Endothelial cell of umbilical vein (primary cell): ENCODE data around the gene ATL1. TPM values are rescaled to one million over a fixed set of nuclear protein-coding genes. Genes with fewer than 3 reads are reported as not detected.

Source experiments
- BruUV-seq: library from RNA; stranded (reverse); fragments of 400-500 nt; replicated peaks from 2 replicates; lab custom pipeline; 2021; lab: Mats Ljungman, UMichigan
- CTCF ChIA-PET: fragments of 300-600, 350-600 bp; sonication (Branson Sonifier 250); formaldehyde crosslinking; loops from one replicate; lab custom pipeline; 2021; ENCODE audit warnings: antibody characterized with exemption, inconsistent platforms; lab: Charles Lee
- POLR2A ChIA-PET: fragments of 300-600, 350-600 bp; sonication (Branson Sonifier 250); formaldehyde crosslinking; loops from one replicate; lab custom pipeline; 2021; ENCODE audit warnings: antibody characterized with exemption, inconsistent platforms; lab: Charles Lee
- DNase-seq: peaks from one replicate; pipeline ENCODE4 v3.0.0-alpha.2; 2011; ENCODE audit warnings: low read depth, low spot score
- FAIRE-seq: peaks from 2 replicates; lab custom pipeline; 2011; peaks lifted over from hg19 to GRCh38; lab: Jason Lieb, UNC
- H2AFZ ChIP-seq: 2 replicates; pipeline ENCODE4 v1.6.0; 2012; ENCODE audit warnings: low read depth, low read length, control low read depth, inconsistent platforms
- H3K27ac ChIP-seq: 2 replicates; pipeline ENCODE4 v1.5.1; 2011; ENCODE audit warnings: low read depth, mild to moderate bottlenecking, control low read depth, low read length, moderate library complexity; ENCODE audit not compliant: insufficient read depth
- H3K27me3 ChIP-seq, 2 experiments: 2 replicates each; pipeline versions ENCODE4 v1.6.0 to v1.6.1; 2011; ENCODE audit warnings: low read length in 2 of 2, mixed read lengths in 1 of 2; ENCODE audit not compliant: control insufficient read depth in 2 of 2, insufficient read depth in 2 of 2
- H3K36me3 ChIP-seq, 2 experiments: 2 replicates in 1 of 2; 3 replicates in 1 of 2; pipeline ENCODE4 v1.5.1; 2011; ENCODE audit warnings: low read length in 2 of 2, mild to moderate bottlenecking in 1 of 2, moderate library complexity in 1 of 2; ENCODE audit not compliant: control insufficient read depth in 2 of 2, insufficient read depth in 2 of 2; ENCODE audit errors: extremely low read depth in 1 of 2
- H3K4me1 ChIP-seq: 3 replicates; pipeline ENCODE4 v1.5.1; 2011; ENCODE audit warnings: mild to moderate bottlenecking, low read length; ENCODE audit not compliant: control insufficient read depth, insufficient read depth; ENCODE audit errors: extremely low read depth
- H3K4me2 ChIP-seq: 2 replicates; pipeline ENCODE4 v1.6.1; 2011; ENCODE audit warnings: low read length, control low read depth, mixed read lengths; ENCODE audit not compliant: insufficient read depth
- H3K4me3 ChIP-seq, 3 experiments: fragments of 200-600 bp in 1 of 3; sonication (generic), shearing (Covaris generic) in 1 of 3; replicated peaks in 1 of 3; 2 replicates each; pipeline ENCODE4 v1.5.1; 2011 to 2016; ENCODE audit warnings: control low read depth in 3 of 3, low read length in 3 of 3, mild to moderate bottlenecking in 2 of 3, inconsistent platforms in 1 of 3, low read depth in 1 of 3, moderate library complexity in 1 of 3; ENCODE audit not compliant: insufficient read depth in 1 of 3
- H3K79me2 ChIP-seq: 2 replicates; pipeline ENCODE4 v1.6.0; 2012; ENCODE audit warnings: low read length, inconsistent platforms; ENCODE audit not compliant: control insufficient read depth, insufficient read depth
- H3K9ac ChIP-seq: replicated peaks from 2 replicates; pipeline ENCODE3; 2011; ENCODE audit warnings: low read length, control low read depth; ENCODE audit not compliant: insufficient read depth; ENCODE audit errors: extremely low read depth
- H3K9me1 ChIP-seq: replicated peaks from 3 replicates; pipeline ENCODE4 v1.6.0; 2011; ENCODE audit warnings: mild to moderate bottlenecking, low read length; ENCODE audit not compliant: control insufficient read depth, insufficient read depth; ENCODE audit errors: extremely low read depth
- H3K9me3 ChIP-seq: replicated peaks from 2 replicates; pipeline ENCODE4 v1.5.1; 2012; ENCODE audit warnings: low read length, inconsistent platforms; ENCODE audit not compliant: control insufficient read depth, insufficient read depth
- H4K20me1 ChIP-seq: replicated peaks from 2 replicates; pipeline ENCODE3; 2011; ENCODE audit warnings: mild to moderate bottlenecking, low read length; ENCODE audit not compliant: control insufficient read depth, insufficient read depth; ENCODE audit errors: extremely low read depth
- EZH2 ChIP-seq: IDR thresholded peaks from 2 replicates; pipeline ENCODE4 v1.6.1; 2012; ENCODE audit warnings: borderline replicate concordance, low read depth, mild to moderate bottlenecking, moderate library complexity, low read length, inconsistent platforms; ENCODE audit not compliant: severe bottlenecking
- FOS ChIP-seq: IDR thresholded peaks from 2 replicates; pipeline ENCODE4 v1.6.1; 2011; ENCODE audit warnings: mild to moderate bottlenecking, low read length, moderate library complexity, borderline replicate concordance; ENCODE audit not compliant: insufficient read depth
- GATA2 ChIP-seq: IDR thresholded peaks from 2 replicates; pipeline ENCODE4 v1.7.0; 2011; ENCODE audit warnings: low read depth, mild to moderate bottlenecking, moderate library complexity, mixed read lengths, low read length; ENCODE audit not compliant: insufficient read length, insufficient read depth
- JUN ChIP-seq: IDR thresholded peaks from 2 replicates; pipeline ENCODE4 v1.6.1; 2011; ENCODE audit warnings: borderline replicate concordance, low read depth; ENCODE audit not compliant: insufficient read length, insufficient read depth
- MYC ChIP-seq: IDR thresholded peaks from one replicate; pipeline ENCODE4 v1.6.1; 2011; ENCODE audit warnings: mild to moderate bottlenecking, low read depth, low read length
- POLR2A ChIP-seq: IDR thresholded peaks from 2 replicates; pipeline ENCODE4 v1.6.1; 2012; ENCODE audit warnings: low read depth, mild to moderate bottlenecking, control low read depth, low read length
- POLR2AphosphoS5 ChIP-seq: IDR thresholded peaks from 2 replicates; pipeline ENCODE4 v1.6.1; 2012; ENCODE audit warnings: low read depth, mild to moderate bottlenecking, control low read depth, low read length, moderate library complexity; ENCODE audit not compliant: insufficient read depth
- dilution Hi-C: fragments of 300-500 bp; cut with MboI; formaldehyde crosslinking; loops from one replicate; pipeline ENCODE4 v1.15.0; 2019; ENCODE audit warnings: low sequenced_read_pairs; ENCODE audit not compliant: extremely low pct_ligation_motif_present
- intact Hi-C: fragments of 100-400 bp; cut with micrococcal nuclease; formaldehyde crosslinking; loops from one replicate; pipeline ENCODE4 v1.10.0; 2022
- polyA plus RNA-seq, 4 experiments: library from polyadenylated mRNA; depleted of rRNA in 3 of 4; stranded (reverse) in 3 of 4; unstranded in 1 of 4; fragments of >200 nt; gene quantifications; 2 replicates each; pipeline versions ENCODE4 v1.2.1 to v1.2.3, GENCODE V29; 2011 to 2012; ENCODE audit warnings: missing spikeins in 1 of 4
- total RNA-seq: library from RNA; stranded (reverse); gene quantifications from 2 replicates; pipeline ENCODE4 v1.2.3, GENCODE V29; 2021
- TF ChIP-seq, protein P1 (sequence below): IDR thresholded peaks from 2 replicates; pipeline ENCODE4 v1.6.1; 2011; ENCODE audit not compliant: insufficient read depth, insufficient read length
- TF ChIP-seq, protein P2 (sequence below), 2 donors: IDR thresholded peaks; 1 replicate in 1 of 2; 2 replicates in 1 of 2; pipeline ENCODE4 v1.5.1; 2011; ENCODE audit warnings: low read length in 2 of 2, mild to moderate bottlenecking in 2 of 2, moderate library complexity in 2 of 2, control low read depth in 1 of 2, inconsistent platforms in 1 of 2, low read depth in 1 of 2; ENCODE audit not compliant: insufficient read depth in 1 of 2; ENCODE audit errors: extremely low read depth in 1 of 2

Gene ATL1
- total and polyA plus RNA-seq, 2 donors (not counting 3 experiments of a cell fraction or from before 2014, with no cell fraction given) = 1.1 to 5.1 TPM

DNA sequence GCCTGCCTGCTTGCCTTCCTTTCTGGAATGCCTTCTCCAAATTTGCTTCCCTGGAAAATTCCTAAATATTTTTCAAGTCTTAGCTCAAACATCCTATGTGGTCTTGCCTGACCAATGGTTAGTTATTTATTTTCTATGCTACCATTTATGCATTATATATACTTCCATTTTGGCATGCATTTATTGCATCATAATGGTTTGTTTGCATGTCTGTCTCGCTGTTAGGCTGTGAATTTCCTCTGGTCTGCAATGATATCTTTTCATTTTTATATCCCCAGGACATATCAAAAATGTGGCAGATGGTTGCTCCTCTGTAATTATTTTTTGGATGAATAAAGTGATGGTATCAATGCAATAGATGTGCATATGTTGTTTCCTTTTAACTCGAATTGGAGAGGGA lies 30.5 kb downstream of the ATL1 start:
- no peaks in the 10 kb centered on the region for H3K36me3 ChIP-seq
- intact Hi-C loops (no loop called here), dilution Hi-C loops (no loop called here)
- H3K9me3 ChIP-seq = no peaks in the 10 kb centered on the region
- H4K20me1 ChIP-seq = no peaks in the 10 kb centered on the region
- peak overlapping the region; percentile 42 for H2AFZ ChIP-seq
- no peaks in the 10 kb centered on the region for H3K27me3 ChIP-seq
- peak overlapping the region; percentile 24 for H3K4me2 ChIP-seq
- H3K9me1 ChIP-seq = peaks cover 2% of the 10 kb centered on the region
- no peak overlapping the region for H3K9ac ChIP-seq
- H3K4me1 ChIP-seq = peaks cover 7% of the 10 kb centered on the region
- CTCF ChIA-PET = interaction anchor here (1.2 kb wide), 1 partner anchor 10 kb away, joined by 5 read pairs; no protein-coding TSS in a partner anchor
- no peak overlapping the region for H3K4me3 ChIP-seq
- H3K79me2 ChIP-seq = no peaks in the 10 kb centered on the region
- BruUV-seq = no TSS peak
- POLR2A ChIA-PET = no interaction called here
- TF ChIP-seq MYC (no peak), POLR2AphosphoS5 (no peak), JUN (no peak), POLR2A (no peak), EZH2 (no peak)
- TF ChIP-seq, protein P1, sequence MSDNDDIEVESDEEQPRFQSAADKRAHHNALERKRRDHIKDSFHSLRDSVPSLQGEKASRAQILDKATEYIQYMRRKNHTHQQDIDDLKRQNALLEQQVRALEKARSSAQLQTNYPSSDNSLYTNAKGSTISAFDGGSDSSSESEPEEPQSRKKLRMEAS = no peak
- DNase-seq (no peak), FAIRE-seq (no peak)
- H3K27ac ChIP-seq = no peak overlapping the region

DNA sequence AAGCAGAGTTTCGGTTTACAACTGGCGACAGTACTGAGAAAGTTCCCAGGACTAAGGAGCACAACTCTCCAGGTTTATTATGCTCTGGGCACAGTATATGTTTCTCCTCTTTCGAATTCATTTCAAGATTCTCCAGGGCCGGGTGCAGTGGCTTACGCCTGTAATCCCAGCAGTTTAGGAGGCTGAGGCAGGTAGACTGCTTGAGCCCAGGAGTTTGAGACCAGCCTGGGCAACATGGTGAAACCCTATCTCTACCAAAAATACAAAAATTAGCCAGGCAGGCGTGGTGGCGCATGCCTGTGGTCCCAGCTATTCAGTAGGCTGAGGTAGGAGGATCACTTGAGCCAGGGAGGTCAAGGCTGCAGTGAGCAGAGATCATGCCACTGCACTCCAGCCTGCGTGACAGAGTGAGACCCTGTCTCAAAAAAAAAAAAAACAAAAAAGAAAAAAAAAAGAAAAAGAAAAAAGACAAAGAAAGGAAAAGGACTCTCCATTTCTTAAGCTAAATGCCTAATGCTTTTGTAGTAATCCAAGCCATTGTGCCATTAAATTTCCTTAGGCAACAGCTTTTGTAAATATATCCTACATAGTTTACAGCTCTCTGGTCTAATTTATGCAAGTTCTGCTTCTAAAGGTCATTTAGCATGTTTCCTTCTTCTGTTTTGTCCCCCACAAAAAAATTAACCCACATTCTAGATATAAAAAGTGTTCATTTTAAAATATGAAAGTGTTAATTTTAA lies 34.8 kb downstream of the ATL1 start:
- no peak for DNase-seq
- CTCF ChIA-PET = interaction anchor here (1.3 to 1.9 kb wide), 2 partner anchors 10 to 183 kb away, joined by 3 to 7 read pairs; no protein-coding TSS in a partner anchor
- Histone ChIP-seq H2AFZ (no peak overlapping the region), H3K9me1 (peaks cover 2% of the 10 kb centered on the region), H3K27me3 (no peaks in the 10 kb centered on the region), H3K4me3 (no peak overlapping the region), H3K9ac (no peak overlapping the region), H3K79me2 (no peaks in the 10 kb centered on the region), H3K9me3 (no peaks in the 10 kb centered on the region), H3K4me1 (peaks cover 7% of the 10 kb centered on the region), H3K27ac (no peak overlapping the region), H4K20me1 (no peaks in the 10 kb centered on the region), H3K4me2 (no peak overlapping the region), H3K36me3 (no peaks in the 10 kb centered on the region)
- dilution Hi-C loops = no loop called here
- FAIRE-seq = no peak
- POLR2A ChIA-PET = no interaction called here
- intact Hi-C loops = no loop called here
- no TSS peak for BruUV-seq
- TF ChIP-seq GATA2 (no peak), POLR2A (no peak), MYC (no peak), JUN (no peak), EZH2 (no peak), POLR2AphosphoS5 (no peak), FOS (no peak)
- TF ChIP-seq, protein P1 = no peak
- TF ChIP-seq, protein P2, sequence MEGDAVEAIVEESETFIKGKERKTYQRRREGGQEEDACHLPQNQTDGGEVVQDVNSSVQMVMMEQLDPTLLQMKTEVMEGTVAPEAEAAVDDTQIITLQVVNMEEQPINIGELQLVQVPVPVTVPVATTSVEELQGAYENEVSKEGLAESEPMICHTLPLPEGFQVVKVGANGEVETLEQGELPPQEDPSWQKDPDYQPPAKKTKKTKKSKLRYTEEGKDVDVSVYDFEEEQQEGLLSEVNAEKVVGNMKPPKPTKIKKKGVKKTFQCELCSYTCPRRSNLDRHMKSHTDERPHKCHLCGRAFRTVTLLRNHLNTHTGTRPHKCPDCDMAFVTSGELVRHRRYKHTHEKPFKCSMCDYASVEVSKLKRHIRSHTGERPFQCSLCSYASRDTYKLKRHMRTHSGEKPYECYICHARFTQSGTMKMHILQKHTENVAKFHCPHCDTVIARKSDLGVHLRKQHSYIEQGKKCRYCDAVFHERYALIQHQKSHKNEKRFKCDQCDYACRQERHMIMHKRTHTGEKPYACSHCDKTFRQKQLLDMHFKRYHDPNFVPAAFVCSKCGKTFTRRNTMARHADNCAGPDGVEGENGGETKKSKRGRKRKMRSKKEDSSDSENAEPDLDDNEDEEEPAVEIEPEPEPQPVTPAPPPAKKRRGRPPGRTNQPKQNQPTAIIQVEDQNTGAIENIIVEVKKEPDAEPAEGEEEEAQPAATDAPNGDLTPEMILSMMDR (IDR thresholded peaks at IDR 0.05; ENCODE audit: extremely low read depth in 1 of 2, insufficient read depth in 1 of 2, low read depth in 1 of 2, low read length in 2 of 2) = no peak
